WTC11 (cell line): ENCODE results near the gene TMEM272. TPM values are rescaled to one million over a fixed set of nuclear protein-coding genes. Genes with fewer than 3 reads are reported as not detected.
"Not testable (repeated sequence)": the region's sequence is repeated elsewhere in the genome, so short reads cannot be mapped to it uniquely, and the experiment has no call there.

ENCODE experiments used
- ATAC-seq: fragments of 200-7000 bp; cut with Tn5 transposase; 2 replicates; pipeline ENCODE4 v1.10.0; 2021; ENCODE audit warnings: mild to moderate bottlenecking, moderate library complexity
- CTCF ChIA-PET: fragments of 300-600 bp; sonication (Branson Sonifier 250); formaldehyde crosslinking; loops from one replicate; lab custom pipeline; 2021; ENCODE audit warnings: antibody characterized with exemption; lab: Charles Lee
- POLR2A ChIA-PET: fragments of 350-600 bp; sonication (Branson Sonifier 250); formaldehyde crosslinking; loops from one replicate; lab custom pipeline; 2021; ENCODE audit warnings: antibody characterized with exemption; lab: Charles Lee
- DNase-seq: peaks from one replicate; pipeline ENCODE4 v3.0.0; 2021; ENCODE audit warnings: low spot score
- H3K27ac Mint-ChIP-seq: 2 replicates; pipeline ENCODE4 v1.8.0; 2021; ENCODE audit warnings: mixed read lengths
- H3K27me3 Mint-ChIP-seq: 2 replicates; pipeline ENCODE4 v1.8.0; 2021; ENCODE audit warnings: low read depth, mild to moderate bottlenecking, moderate library complexity, mixed read lengths
- H3K36me3 Mint-ChIP-seq: 2 replicates; pipeline ENCODE4 v1.8.0; 2021; ENCODE audit warnings: mixed read lengths
- H3K4me1 Mint-ChIP-seq: 2 replicates; pipeline ENCODE4 v1.8.0; 2022; ENCODE audit warnings: mixed read lengths
- H3K4me3 Mint-ChIP-seq: 2 replicates; pipeline ENCODE4 v1.8.0; 2021; ENCODE audit warnings: mild to moderate bottlenecking, moderate library complexity, mixed read lengths
- H3K9me3 Mint-ChIP-seq: 2 replicates; pipeline ENCODE4 v1.8.0; 2021; ENCODE audit warnings: mixed read lengths
- CBFB ChIP-seq: sonication (generic); formaldehyde crosslinking; IDR thresholded peaks from 2 replicates; pipeline ENCODE4 v1.8.1; 2022; ENCODE audit warnings: mild to moderate bottlenecking, low read depth, missing genetic modification reagents
- CREM ChIP-seq: sonication (generic); formaldehyde crosslinking; IDR thresholded peaks from 2 replicates; pipeline ENCODE4 v1.8.1; 2022; ENCODE audit warnings: mild to moderate bottlenecking, missing genetic modification reagents, moderate library complexity
- E2F5 ChIP-seq: sonication (generic); formaldehyde crosslinking; IDR thresholded peaks from 2 replicates; pipeline ENCODE4 v1.8.1; 2022; ENCODE audit warnings: mild to moderate bottlenecking, moderate library complexity, missing genetic modification reagents
- ELF4 ChIP-seq: sonication (generic); formaldehyde crosslinking; IDR thresholded peaks from 2 replicates; pipeline ENCODE4 v1.8.1; 2022; ENCODE audit warnings: low read depth, mild to moderate bottlenecking, moderate library complexity, missing genetic modification reagents
- ERG ChIP-seq: fragments of 250-450 bp; sonication (Bioruptor Pico); IDR thresholded peaks from 2 replicates; pipeline ENCODE4 v1.8.0; 2021; ENCODE audit warnings: mild to moderate bottlenecking
- FOXJ3 ChIP-seq: sonication (generic); formaldehyde crosslinking; IDR thresholded peaks from 2 replicates; pipeline ENCODE4 v1.9.0; 2021; ENCODE audit warnings: missing genetic modification reagents, mild to moderate bottlenecking, borderline replicate concordance
- FOXK1 ChIP-seq: sonication (generic); formaldehyde crosslinking; IDR thresholded peaks from 2 replicates; pipeline ENCODE4 v1.8.0; 2022; ENCODE audit warnings: mild to moderate bottlenecking, moderate library complexity, missing genetic modification reagents
- IRF2 ChIP-seq: sonication (generic); formaldehyde crosslinking; IDR thresholded peaks from 2 replicates; pipeline ENCODE4 v1.8.0; 2022; ENCODE audit warnings: low read depth, missing genetic modification reagents, borderline replicate concordance
- KAT7 ChIP-seq: sonication (generic); formaldehyde crosslinking; IDR thresholded peaks from 2 replicates; pipeline ENCODE4 v1.8.1; 2023; ENCODE audit warnings: missing genetic modification reagents, mild to moderate bottlenecking, borderline replicate concordance
- NFYB ChIP-seq: sonication (generic); formaldehyde crosslinking; conservative IDR thresholded peaks from 2 replicates; pipeline ENCODE4 v1.8.0; 2022; ENCODE audit warnings: low read depth, missing genetic modification reagents
- PRRX2 ChIP-seq: fragments of 250-450 bp; sonication (Bioruptor Pico); IDR thresholded peaks from 2 replicates; pipeline ENCODE4 v1.8.0; 2021; ENCODE audit warnings: mild to moderate bottlenecking
- ZBTB21 ChIP-seq: sonication (generic); formaldehyde crosslinking; IDR thresholded peaks from 2 replicates; pipeline ENCODE4 v1.8.1; 2023; ENCODE audit warnings: mild to moderate bottlenecking, missing genetic modification reagents, borderline replicate concordance
- ZNF232 ChIP-seq: sonication (generic); formaldehyde crosslinking; IDR thresholded peaks from 2 replicates; pipeline ENCODE4 v1.8.0; 2022; ENCODE audit warnings: mild to moderate bottlenecking, missing genetic modification reagents
- ZNF281 ChIP-seq: sonication (generic); formaldehyde crosslinking; IDR thresholded peaks from 2 replicates; pipeline ENCODE4 v1.8.0; 2023; ENCODE audit warnings: mild to moderate bottlenecking, missing genetic modification reagents
- ZNF396 ChIP-seq: fragments of 250-450 bp; sonication (Bioruptor Pico); IDR thresholded peaks from 2 replicates; pipeline ENCODE4 v1.8.0; 2021; ENCODE audit warnings: mild to moderate bottlenecking, moderate library complexity, borderline replicate concordance
- ZNF423 ChIP-seq: fragments of 250-450 bp; sonication (Bioruptor Pico); IDR thresholded peaks from 2 replicates; pipeline ENCODE4 v2.1.2; 2022; ENCODE audit warnings: mild to moderate bottlenecking, moderate library complexity
- ZNF671 ChIP-seq: fragments of 250-450 bp; sonication (Bioruptor Pico); IDR thresholded peaks from 2 replicates; pipeline ENCODE4 v1.8.0; 2021; ENCODE audit warnings: mild to moderate bottlenecking
- total RNA-seq: library from RNA; stranded (reverse); gene quantifications from 3 replicates; pipeline ENCODE4 v1.2.3, GENCODE V29; 2021

Gene TMEM272
- total RNA-seq, 1 experiment from 2014 or later, result not detected

GRCh38 chr13:51825681-51826254 lies 19.2 kb downstream of the TMEM272 start:
- Mint-ChIP-seq H3K4me1 (peaks cover 22% of the 10 kb centered on the region), H3K27me3 (peaks cover 8% of the 10 kb centered on the region; the same call in 1 of the 2 replicates), H3K36me3 (no peaks in the 10 kb centered on the region), H3K9me3 (no peaks in the 10 kb centered on the region), H3K27ac (no peak overlapping the region), H3K4me3 (no peak overlapping the region)
- DNase-seq, result no peak
- POLR2A ChIA-PET, result no interaction called here
- no peak for TF ChIP-seq ZNF232
- TF ChIP-seq PRRX2, result no peak
- no peak for TF ChIP-seq FOXK1 (CRISPR knock-in tag)
- no peak for TF ChIP-seq FOXJ3 (CRISPR knock-in tag)
- TF ChIP-seq ELF4 (CRISPR knock-in tag), result no peak
- no peak for TF ChIP-seq E2F5 (CRISPR knock-in tag)
- TF ChIP-seq ERG (CRISPR knock-in tag), result no peak
- TF ChIP-seq KAT7, result no peak
- CTCF ChIA-PET, result interaction anchor here (1.3 to 2.1 kb wide), 5 partner anchors 10 to 302 kb away, joined by 4 to 8 read pairs (median 6); partner anchors contain the start of gene TMEM272
- ATAC-seq, result no peak

GRCh38 chr13:51825165-51825592 lies 19.8 kb downstream of the TMEM272 start:
- POLR2A ChIA-PET, result no interaction called here
- H3K36me3 Mint-ChIP-seq, result no peaks in the 10 kb centered on the region
- DNase-seq (no peak), ATAC-seq (no peak)
- peaks cover 12% of the 10 kb centered on the region; the same call in 1 of the 2 replicates for H3K27me3 Mint-ChIP-seq
- CTCF ChIA-PET, result interaction anchor here (1.4 to 2.1 kb wide), 4 partner anchors 10 to 302 kb away, joined by 4 to 8 read pairs (median 5); no protein-coding TSS in a partner anchor
- no peaks in the 10 kb centered on the region for H3K9me3 Mint-ChIP-seq
- no peak overlapping the region for H3K27ac Mint-ChIP-seq
- H3K4me3 Mint-ChIP-seq, result no peak overlapping the region
- H3K4me1 Mint-ChIP-seq, result peaks cover 20% of the 10 kb centered on the region
- TF ChIP-seq ZBTB21 (CRISPR knock-in tag), result no peak
- TF ChIP-seq CREM (CRISPR knock-in tag), result no peak
- TF ChIP-seq ZNF671 (CRISPR knock-in tag), result no peak
- TF ChIP-seq NFYB (CRISPR knock-in tag), result no peak
- no peak for TF ChIP-seq ZNF423
- no peak for TF ChIP-seq ZNF396 (CRISPR knock-in tag)
- TF ChIP-seq CBFB (CRISPR knock-in tag), result no peak
- no peak for TF ChIP-seq IRF2 (CRISPR knock-in tag)
- TF ChIP-seq ZNF281 (CRISPR knock-in tag), result no peak

GRCh38 chr13:51824712-51825111 lies 20.3 kb downstream of the TMEM272 start:
- H3K36me3 Mint-ChIP-seq, H3K9me3 Mint-ChIP-seq, H3K27ac Mint-ChIP-seq, H3K4me3 Mint-ChIP-seq, CTCF ChIA-PET, DNase-seq, ATAC-seq, POLR2A ChIA-PET: not testable (repeated sequence)
- Mint-ChIP-seq H3K4me1 (peaks cover 17% of the 10 kb centered on the region), H3K27me3 (peaks cover 14% of the 10 kb centered on the region)
